ENCODE data around the gene PSEN2. TPM values are rescaled to one million over a fixed set of nuclear protein-coding genes. Genes with fewer than 3 reads are reported as not detected.

PSEN2 gene
- total RNA-seq, 1 experiment from 2014 or later: 24.2 TPM

- CTCF ChIA-PET: interaction anchor here (0.9 to 1.2 kb wide), 2 partner anchors 10 to 28 kb away, joined by 3 to 5 read pairs; no protein-coding TSS in a partner anchor
- H3K4me3 Mint-ChIP-seq (ENCODE audit: low read depth, unreplicated experiment): peak within 1 kb of the TSS; percentile 89
- peak within 1 kb of the TSS; percentile 71 for H3K27ac Mint-ChIP-seq (ENCODE audit: unreplicated experiment)
- no peaks in the 10 kb centered on the region for H3K9me3 Mint-ChIP-seq (ENCODE audit: low read depth, unreplicated experiment)
- no peak for TF ChIP-seq CTCF (IDR thresholded peaks at IDR 0.05; ENCODE audit: unreplicated experiment)
- DNase-seq: peak; percentile 100
- peaks cover 39% of the 10 kb centered on the region for H3K36me3 Mint-ChIP-seq (ENCODE audit: insufficient read depth, unreplicated experiment)
- H3K4me1 Mint-ChIP-seq (ENCODE audit: low read depth, unreplicated experiment): peaks cover 33% of the 10 kb centered on the region
- H3K27me3 Mint-ChIP-seq (ENCODE audit: unreplicated experiment): no peaks in the 10 kb centered on the region
- BruUV-seq (replicated peaks): no TSS peak
- intact Hi-C loops (cut with micrococcal nuclease; ENCODE audit: unreplicated experiment): no loop called here
Measured at GRCh38 chr1:226940029-226940805, 69.8 kb downstream of the PSEN2 start, which contains the start of gene COQ8A. Gene COQ8A (plus strand): TSS chr1:226940294. CDS start chr1:226961386, 21,092 bp downstream.

GRCh38 chr1:226940806-226941067, 70.3 kb downstream of the PSEN2 start:
- Mint-ChIP-seq H3K9me3 (ENCODE audit: low read depth, unreplicated experiment) (no peaks in the 10 kb centered on the region), H3K27ac (ENCODE audit: unreplicated experiment) (peak overlapping the region; percentile 53), H3K4me1 (ENCODE audit: low read depth, unreplicated experiment) (peaks cover 38% of the 10 kb centered on the region), H3K36me3 (ENCODE audit: insufficient read depth, unreplicated experiment) (peaks cover 43% of the 10 kb centered on the region), H3K4me3 (ENCODE audit: low read depth, unreplicated experiment) (peak overlapping the region; percentile 89), H3K27me3 (ENCODE audit: unreplicated experiment) (no peaks in the 10 kb centered on the region)
- no peak for TF ChIP-seq CTCF (IDR thresholded peaks at IDR 0.05; ENCODE audit: unreplicated experiment)
- no TSS peak for BruUV-seq (replicated peaks)
- CTCF ChIA-PET: interaction anchor here (1.2 kb wide), 1 partner anchor 28 kb away, joined by 5 read pairs; no protein-coding TSS in a partner anchor
- intact Hi-C loops (cut with micrococcal nuclease; ENCODE audit: unreplicated experiment): no loop called here
- no peak for DNase-seq

- H3K36me3 Mint-ChIP-seq (ENCODE audit: insufficient read depth, unreplicated experiment): peaks cover 43% of the 10 kb centered on the region
- H3K27ac Mint-ChIP-seq (ENCODE audit: unreplicated experiment): no peak overlapping the region
- DNase-seq: no peak
- intact Hi-C loops (cut with micrococcal nuclease; ENCODE audit: unreplicated experiment): no loop called here
- H3K27me3 Mint-ChIP-seq (ENCODE audit: unreplicated experiment): no peaks in the 10 kb centered on the region
- no peak for TF ChIP-seq CTCF (IDR thresholded peaks at IDR 0.05; ENCODE audit: unreplicated experiment)
- H3K4me3 Mint-ChIP-seq (ENCODE audit: low read depth, unreplicated experiment): no peak overlapping the region
- H3K4me1 Mint-ChIP-seq (ENCODE audit: low read depth, unreplicated experiment): peaks cover 53% of the 10 kb centered on the region
- H3K9me3 Mint-ChIP-seq (ENCODE audit: low read depth, unreplicated experiment): no peaks in the 10 kb centered on the region
- CTCF ChIA-PET: no interaction called here
- no TSS peak for BruUV-seq (replicated peaks)
Measured at GRCh38 chr1:226942392-226942791, 72.0 kb downstream of the PSEN2 start.

GRCh38 chr1:226943156-226943555, 72.7 kb downstream of the PSEN2 start:
- CTCF ChIA-PET: no interaction called here
- peaks cover 43% of the 10 kb centered on the region for H3K36me3 Mint-ChIP-seq (ENCODE audit: insufficient read depth, unreplicated experiment)
- no peak for TF ChIP-seq CTCF (IDR thresholded peaks at IDR 0.05; ENCODE audit: unreplicated experiment)
- BruUV-seq (replicated peaks): no TSS peak
- intact Hi-C loops (cut with micrococcal nuclease; ENCODE audit: unreplicated experiment): no loop called here
- peaks cover 53% of the 10 kb centered on the region for H3K4me1 Mint-ChIP-seq (ENCODE audit: low read depth, unreplicated experiment)
- no peaks in the 10 kb centered on the region for H3K9me3 Mint-ChIP-seq (ENCODE audit: low read depth, unreplicated experiment)
- no peaks in the 10 kb centered on the region for H3K27me3 Mint-ChIP-seq (ENCODE audit: unreplicated experiment)
- peak overlapping the region; percentile 79 for H3K27ac Mint-ChIP-seq (ENCODE audit: unreplicated experiment)
- H3K4me3 Mint-ChIP-seq (ENCODE audit: low read depth, unreplicated experiment): no peak overlapping the region
- DNase-seq: no peak

Measured in Calu3 (cell line).